Measurements from ENCODE around the gene HDAC4. TPM values are rescaled to one million over a fixed set of nuclear protein-coding genes. Genes with fewer than 3 reads are reported as not detected.

Gene HDAC4
- total and polyA plus RNA-seq, 7 donors: 7.9 to 329 (median 129) TPM

- no peaks in the 10 kb centered on the region for H3K36me3 ChIP-seq (ENCODE audit: insufficient read depth in 1 of 2, low read depth in 1 of 2)
- ATAC-seq: peak; percentile 65 to 84 (median 76)
- TF ChIP-seq, protein P1, sequence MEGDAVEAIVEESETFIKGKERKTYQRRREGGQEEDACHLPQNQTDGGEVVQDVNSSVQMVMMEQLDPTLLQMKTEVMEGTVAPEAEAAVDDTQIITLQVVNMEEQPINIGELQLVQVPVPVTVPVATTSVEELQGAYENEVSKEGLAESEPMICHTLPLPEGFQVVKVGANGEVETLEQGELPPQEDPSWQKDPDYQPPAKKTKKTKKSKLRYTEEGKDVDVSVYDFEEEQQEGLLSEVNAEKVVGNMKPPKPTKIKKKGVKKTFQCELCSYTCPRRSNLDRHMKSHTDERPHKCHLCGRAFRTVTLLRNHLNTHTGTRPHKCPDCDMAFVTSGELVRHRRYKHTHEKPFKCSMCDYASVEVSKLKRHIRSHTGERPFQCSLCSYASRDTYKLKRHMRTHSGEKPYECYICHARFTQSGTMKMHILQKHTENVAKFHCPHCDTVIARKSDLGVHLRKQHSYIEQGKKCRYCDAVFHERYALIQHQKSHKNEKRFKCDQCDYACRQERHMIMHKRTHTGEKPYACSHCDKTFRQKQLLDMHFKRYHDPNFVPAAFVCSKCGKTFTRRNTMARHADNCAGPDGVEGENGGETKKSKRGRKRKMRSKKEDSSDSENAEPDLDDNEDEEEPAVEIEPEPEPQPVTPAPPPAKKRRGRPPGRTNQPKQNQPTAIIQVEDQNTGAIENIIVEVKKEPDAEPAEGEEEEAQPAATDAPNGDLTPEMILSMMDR (IDR thresholded peaks at IDR 0.05): no peak
- H3K4me1 ChIP-seq: peaks cover 37% of the 10 kb centered on the region
- H3K4me3 ChIP-seq: peak overlapping the region; percentile 56
- no peaks in the 10 kb centered on the region for H3K27me3 ChIP-seq (ENCODE audit: insufficient read depth in 3 of 3, low read length in 2 of 3)
- peak overlapping the region; percentile 82 for H3K27ac ChIP-seq
- no peaks in the 10 kb centered on the region for H3K9me3 ChIP-seq
- DNase-seq: peak; percentile 59 to 86
- WGBS, 3 donors: 5 to 64% (median 42%) methylated on average over 20 of the region's 20 CpGs
- intact Hi-C loops (cut with DNase I): loop anchor here in 1 of 2 donors (5.0 kb wide), 1 partner anchor 1917 kb away; no protein-coding TSS in a partner anchor
Measured at GRCh38 chr2:239318790-239319661, 81.8 kb downstream of the HDAC4 start.

DNA sequence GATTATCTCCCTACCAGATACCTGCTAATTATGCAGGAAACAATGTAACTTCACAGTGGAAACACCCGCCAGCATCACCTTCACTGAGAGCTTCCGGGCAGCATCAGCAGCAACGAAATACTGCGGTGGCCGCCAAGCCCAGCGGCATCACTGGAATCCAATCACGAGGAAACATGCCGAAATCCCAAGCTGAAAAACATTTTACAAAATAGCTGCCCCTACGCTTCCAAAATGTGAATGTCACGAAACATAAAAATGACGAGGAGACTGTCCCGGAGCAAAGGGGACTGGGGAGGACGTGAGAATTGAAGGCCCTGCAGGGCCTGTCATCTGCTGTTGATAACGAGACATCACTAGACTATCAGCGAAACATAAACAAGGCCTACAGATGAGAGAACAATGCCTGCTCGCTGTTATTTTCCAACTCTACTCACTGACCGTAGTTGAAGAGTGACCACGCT, 82.6 kb downstream of the HDAC4 start:
- TF ChIP-seq, protein P1 (IDR thresholded peaks at IDR 0.05): no peak
- Histone ChIP-seq H3K9me3 (no peaks in the 10 kb centered on the region), H3K36me3 (ENCODE audit: insufficient read depth in 1 of 2, low read depth in 1 of 2) (no peaks in the 10 kb centered on the region), H3K27me3 (ENCODE audit: insufficient read depth in 3 of 3, low read length in 2 of 3) (no peaks in the 10 kb centered on the region), H3K4me3 (no peak overlapping the region), H3K4me1 (peaks cover 45% of the 10 kb centered on the region), H3K27ac (peak overlapping the region; percentile 82)
- ATAC-seq (no peak), DNase-seq (no peak)
- WGBS, 3 donors: 96 to 97% (median 96%) methylated on average over 18 of the region's 18 CpGs
- intact Hi-C loops (cut with DNase I): loop anchor here in 1 of 2 donors (5.0 kb wide), 1 partner anchor 1916 kb away; no protein-coding TSS in a partner anchor

GRCh38 chr2:239316562-239317465, 84.0 kb downstream of the HDAC4 start:
- intact Hi-C loops (cut with DNase I): loop anchor here in 1 of 2 donors (5.0 kb wide), 1 partner anchor 1915 kb away; no protein-coding TSS in a partner anchor
- DNase-seq: peak; percentile 76 to 84
- ATAC-seq: peak; percentile 58 to 72 (median 64)
- WGBS, 3 donors: 35 to 41% (median 38%) methylated on average over 20 of the region's 20 CpGs
- no peaks in the 10 kb centered on the region for H3K36me3 ChIP-seq (ENCODE audit: insufficient read depth in 1 of 2, low read depth in 1 of 2)
- TF ChIP-seq, protein P1 (IDR thresholded peaks at IDR 0.05): peak; percentile 24
- no peaks in the 10 kb centered on the region for H3K9me3 ChIP-seq
- peak overlapping the region; percentile 40 for H3K4me3 ChIP-seq
- H3K27ac ChIP-seq: peak overlapping the region; percentile 82
- peaks cover 59% of the 10 kb centered on the region for H3K4me1 ChIP-seq
- H3K27me3 ChIP-seq (ENCODE audit: insufficient read depth in 3 of 3, low read length in 2 of 3): no peaks in the 10 kb centered on the region

DNA sequence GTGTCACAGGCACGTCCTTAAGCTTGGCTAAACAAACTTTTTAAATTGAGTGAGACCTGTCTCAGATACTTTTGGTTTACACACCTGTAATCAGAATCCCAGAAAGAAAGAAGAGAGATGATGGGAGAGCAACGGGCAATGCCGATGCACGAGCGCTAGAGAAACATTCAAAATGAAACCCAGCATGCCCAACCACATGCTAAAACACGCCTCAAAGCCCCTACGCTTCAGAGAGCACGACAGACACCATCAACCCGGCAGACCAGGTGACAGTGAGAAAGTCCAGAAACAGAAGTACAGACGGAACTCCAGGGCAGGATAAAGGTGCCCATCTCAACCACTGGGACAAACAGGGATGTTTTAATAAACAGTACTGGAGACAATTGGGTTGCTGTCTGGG, 85.5 kb downstream of the HDAC4 start:
- intact Hi-C loops (cut with DNase I): loop anchor here in 1 of 2 donors (5.0 kb wide), 1 partner anchor 1913 kb away; no protein-coding TSS in a partner anchor
- peaks cover 67% of the 10 kb centered on the region for H3K4me1 ChIP-seq
- TF ChIP-seq, protein P1 (IDR thresholded peaks at IDR 0.05): no peak
- ATAC-seq (no peak), DNase-seq (no peak)
- WGBS, 3 donors: 96 to 99% (median 97%) methylated on average over 10 of the region's 10 CpGs
- peak overlapping the region; percentile 97 for H3K27ac ChIP-seq
- H3K36me3 ChIP-seq (ENCODE audit: insufficient read depth in 1 of 2, low read depth in 1 of 2): no peaks in the 10 kb centered on the region
- no peaks in the 10 kb centered on the region for H3K9me3 ChIP-seq
- no peaks in the 10 kb centered on the region for H3K27me3 ChIP-seq (ENCODE audit: insufficient read depth in 3 of 3, low read length in 2 of 3)
- no peak overlapping the region for H3K4me3 ChIP-seq

Data from psoas muscle (tissue), 8 donors.